ENCODE results near the gene PBOV1. TPM values are rescaled to one million over a fixed set of nuclear protein-coding genes. Genes with fewer than 3 reads are reported as not detected.

The PBOV1 gene
- total RNA-seq, 1 donor from 2014 or later: not detected

DNA sequence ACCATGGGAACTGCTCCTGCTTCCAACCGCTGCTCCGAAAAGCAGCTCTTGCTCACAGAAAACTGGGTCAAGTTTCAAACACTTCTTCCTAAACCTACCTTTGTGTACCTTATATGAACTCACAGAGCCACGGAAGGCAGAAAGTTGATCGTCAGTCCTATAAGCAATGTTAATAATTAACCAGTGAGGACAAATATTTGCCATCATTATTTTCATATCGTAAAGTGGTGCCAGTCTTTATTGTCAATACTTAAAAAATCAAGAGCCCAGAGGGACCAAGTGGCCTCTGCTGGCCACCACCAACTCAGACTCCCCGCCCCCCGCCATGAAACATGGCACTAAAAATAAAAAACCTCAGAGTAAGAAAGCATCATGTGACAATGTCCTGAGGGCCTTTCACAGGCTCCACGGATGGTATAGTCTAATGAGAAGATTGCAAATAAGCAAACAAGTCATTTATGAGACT is 9.1 kb upstream of the PBOV1 start:
- DNase-seq (ENCODE audit: low spot score in 2 of 2): no peak
- intact Hi-C loops (cut with DNase I): no loop called here
- TF ChIP-seq, protein P1, sequence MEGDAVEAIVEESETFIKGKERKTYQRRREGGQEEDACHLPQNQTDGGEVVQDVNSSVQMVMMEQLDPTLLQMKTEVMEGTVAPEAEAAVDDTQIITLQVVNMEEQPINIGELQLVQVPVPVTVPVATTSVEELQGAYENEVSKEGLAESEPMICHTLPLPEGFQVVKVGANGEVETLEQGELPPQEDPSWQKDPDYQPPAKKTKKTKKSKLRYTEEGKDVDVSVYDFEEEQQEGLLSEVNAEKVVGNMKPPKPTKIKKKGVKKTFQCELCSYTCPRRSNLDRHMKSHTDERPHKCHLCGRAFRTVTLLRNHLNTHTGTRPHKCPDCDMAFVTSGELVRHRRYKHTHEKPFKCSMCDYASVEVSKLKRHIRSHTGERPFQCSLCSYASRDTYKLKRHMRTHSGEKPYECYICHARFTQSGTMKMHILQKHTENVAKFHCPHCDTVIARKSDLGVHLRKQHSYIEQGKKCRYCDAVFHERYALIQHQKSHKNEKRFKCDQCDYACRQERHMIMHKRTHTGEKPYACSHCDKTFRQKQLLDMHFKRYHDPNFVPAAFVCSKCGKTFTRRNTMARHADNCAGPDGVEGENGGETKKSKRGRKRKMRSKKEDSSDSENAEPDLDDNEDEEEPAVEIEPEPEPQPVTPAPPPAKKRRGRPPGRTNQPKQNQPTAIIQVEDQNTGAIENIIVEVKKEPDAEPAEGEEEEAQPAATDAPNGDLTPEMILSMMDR (IDR thresholded peaks at IDR 0.05): no peak
- Histone ChIP-seq H3K27me3 (no peaks in the 10 kb centered on the region), H3K9me3 (no peaks in the 10 kb centered on the region), H3K4me1 (no peaks in the 10 kb centered on the region), H3K36me3 (no peaks in the 10 kb centered on the region), H3K27ac (no peak overlapping the region), H3K4me3 (no peak overlapping the region)

DNA sequence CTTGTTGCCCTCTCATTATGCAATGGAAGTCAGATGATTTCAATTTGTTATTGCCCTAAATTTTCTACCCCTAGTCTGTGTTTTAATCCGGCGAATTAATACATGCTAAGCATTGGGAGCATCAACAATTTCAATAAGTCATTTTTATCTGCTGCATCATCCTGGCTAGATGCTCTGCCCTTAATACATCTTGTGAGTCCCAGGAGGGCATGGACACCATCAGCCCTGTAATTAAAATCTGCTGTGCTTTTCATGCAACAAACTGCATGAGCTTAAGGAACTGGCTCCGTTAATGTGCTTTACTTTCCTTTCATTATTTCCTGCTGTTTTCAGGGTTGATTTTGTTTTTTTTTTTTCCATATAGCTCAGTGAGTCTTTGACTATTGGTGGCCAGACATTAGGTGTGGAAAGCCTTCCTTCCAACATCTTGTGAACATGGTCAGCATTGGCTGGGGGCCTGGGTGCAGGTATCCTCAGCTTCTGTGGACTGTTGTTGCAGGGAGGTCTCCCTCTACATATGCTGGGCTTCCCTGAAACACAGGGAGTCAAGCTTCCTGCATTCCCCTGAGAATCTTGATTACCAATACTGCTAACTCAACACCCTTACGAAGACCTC is 8.5 kb upstream of the PBOV1 start:
- H3K4me1 ChIP-seq: no peaks in the 10 kb centered on the region
- no peak overlapping the region for H3K27ac ChIP-seq
- no peaks in the 10 kb centered on the region for H3K36me3 ChIP-seq
- no peak overlapping the region for H3K4me3 ChIP-seq
- intact Hi-C loops (cut with DNase I): no loop called here
- no peaks in the 10 kb centered on the region for H3K27me3 ChIP-seq
- no peaks in the 10 kb centered on the region for H3K9me3 ChIP-seq
- DNase-seq (ENCODE audit: low spot score in 2 of 2): no peak
- TF ChIP-seq, protein P1 (IDR thresholded peaks at IDR 0.05): no peak

DNA sequence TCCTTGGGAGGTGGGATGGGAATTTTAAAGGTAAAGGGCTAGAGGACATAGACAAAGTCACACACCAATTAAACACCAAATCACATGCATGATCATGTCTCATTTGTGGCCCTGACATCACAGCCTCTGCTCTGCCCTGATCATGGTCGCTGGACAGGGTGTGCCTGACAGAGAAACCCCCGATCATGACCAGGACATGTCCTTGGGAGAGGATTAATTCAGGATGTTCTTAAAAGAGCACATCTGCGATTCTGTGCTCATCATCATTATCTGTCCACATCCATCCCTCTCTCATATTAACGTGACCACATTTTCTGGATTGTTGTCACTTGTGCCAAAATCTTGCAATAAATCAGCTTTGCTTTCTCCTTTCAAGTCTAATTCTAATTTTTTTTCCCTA is 7.7 kb upstream of the PBOV1 start:
- no peak for DNase-seq (ENCODE audit: low spot score in 2 of 2)
- Histone ChIP-seq H3K36me3 (no peaks in the 10 kb centered on the region), H3K27me3 (no peaks in the 10 kb centered on the region), H3K27ac (no peak overlapping the region), H3K4me3 (no peak overlapping the region), H3K4me1 (no peaks in the 10 kb centered on the region), H3K9me3 (no peaks in the 10 kb centered on the region)
- TF ChIP-seq, protein P1 (IDR thresholded peaks at IDR 0.05): no peak
- intact Hi-C loops (cut with DNase I): no loop called here

DNA sequence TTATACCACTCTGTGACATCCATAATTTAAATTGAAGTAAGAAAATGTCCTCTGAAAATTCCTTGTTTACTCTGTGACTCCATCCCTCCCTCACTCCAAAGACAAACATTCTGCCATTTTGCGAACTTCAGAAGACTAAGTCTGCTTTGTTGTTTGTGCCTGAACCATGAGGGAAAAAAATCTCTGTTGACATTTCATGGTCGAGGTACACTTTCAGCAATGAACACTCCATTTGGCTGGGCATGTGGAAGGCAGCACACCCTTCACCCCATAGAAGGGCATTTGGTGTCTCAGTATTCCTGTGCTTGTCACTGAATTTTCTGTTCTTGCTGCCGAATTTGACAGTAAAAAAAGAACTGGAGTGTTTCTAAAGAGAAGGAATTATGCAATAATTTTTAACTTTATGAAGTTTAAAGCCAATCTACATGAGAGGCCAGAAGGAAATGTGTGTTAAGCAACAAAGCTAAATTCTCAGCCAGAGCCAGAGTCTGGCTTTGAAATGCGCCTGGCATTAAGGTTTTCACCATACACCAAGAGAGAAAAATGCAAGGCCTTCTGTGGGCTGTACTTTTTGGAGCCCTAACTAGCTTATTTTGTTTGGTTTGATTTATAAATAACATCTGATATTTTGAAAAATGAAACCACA is 4.7 kb upstream of the PBOV1 start:
- no peaks in the 10 kb centered on the region for H3K9me3 ChIP-seq
- H3K4me3 ChIP-seq: no peak overlapping the region
- H3K36me3 ChIP-seq: no peaks in the 10 kb centered on the region
- intact Hi-C loops (cut with DNase I): no loop called here
- H3K4me1 ChIP-seq: no peaks in the 10 kb centered on the region
- no peaks in the 10 kb centered on the region for H3K27me3 ChIP-seq
- TF ChIP-seq, protein P1 (IDR thresholded peaks at IDR 0.05): no peak
- no peak overlapping the region for H3K27ac ChIP-seq
- DNase-seq (ENCODE audit: low spot score in 2 of 2): no peak

DNA sequence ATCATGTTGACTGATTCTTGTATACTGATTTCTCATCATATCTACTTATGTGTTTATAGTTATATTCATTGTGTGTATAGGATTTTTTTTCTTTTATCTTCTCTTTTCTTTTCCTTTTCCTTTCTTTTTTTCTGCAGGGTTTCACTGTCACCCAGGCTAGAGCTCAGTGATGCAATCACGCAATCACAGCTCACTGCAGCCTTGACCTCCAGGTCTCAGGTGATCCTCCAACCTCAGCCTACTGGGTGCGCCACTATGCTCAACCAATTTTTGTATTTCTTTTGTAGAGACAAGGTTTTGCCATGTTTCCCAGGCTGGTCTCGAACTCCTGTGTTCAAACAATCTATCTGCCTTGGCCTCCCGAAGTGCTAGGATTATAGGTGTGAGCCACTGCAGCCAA is 1.6 kb upstream of the PBOV1 start:
- no peak for DNase-seq (ENCODE audit: low spot score in 2 of 2)
- Histone ChIP-seq H3K27ac (no peak overlapping the region), H3K4me3 (no peak overlapping the region), H3K36me3 (no peaks in the 10 kb centered on the region), H3K9me3 (no peaks in the 10 kb centered on the region), H3K27me3 (no peaks in the 10 kb centered on the region), H3K4me1 (no peaks in the 10 kb centered on the region)
- TF ChIP-seq, protein P1 (IDR thresholded peaks at IDR 0.05): no peak
- intact Hi-C loops (cut with DNase I): no loop called here
